Activated CD8-positive, alpha-beta T cell treated with anti-CD3 and anti-CD28 coated beads for 36 hours (primary cell): ENCODE results near the gene MRPL49. TPM values are rescaled to one million over a fixed set of nuclear protein-coding genes. Genes with fewer than 3 reads are reported as not detected.

Experiments used
- ATAC-seq: fragments of 200-7000 bp; cut with Tn5 transposase; one replicate; pipeline ENCODE4 v1.10.0; 2021; ENCODE audit warnings: mild to moderate bottlenecking, moderate library complexity
- CTCF ChIA-PET: fragments of 350-600 bp; sonication (Branson Sonifier 250); formaldehyde crosslinking; loops from one replicate; lab custom pipeline; 2021; ENCODE audit warnings: antibody characterized with exemption; lab: Charles Lee
- POLR2A ChIA-PET: fragments of 350-600 bp; sonication (Branson Sonifier 250); formaldehyde crosslinking; loops from one replicate; lab custom pipeline; 2021; ENCODE audit warnings: antibody characterized with exemption; lab: Charles Lee
- DNase-seq: peaks from one replicate; pipeline ENCODE4 v3.0.0-alpha.2; 2020
- H3K27ac Mint-ChIP-seq: one replicate; pipeline ENCODE4 v1.8.0; 2021; ENCODE audit warnings: mild to moderate bottlenecking, mixed read lengths
- H3K27me3 Mint-ChIP-seq: one replicate; pipeline ENCODE4 v1.8.0; 2021; ENCODE audit warnings: mixed read lengths
- H3K36me3 Mint-ChIP-seq: one replicate; pipeline ENCODE4 v1.8.0; 2021; ENCODE audit warnings: low read depth, mixed read lengths
- H3K4me1 Mint-ChIP-seq: one replicate; pipeline ENCODE4 v1.8.0; 2021; ENCODE audit warnings: low read depth, mixed read lengths
- H3K4me3 Mint-ChIP-seq: one replicate; pipeline ENCODE4 v1.8.0; 2021; ENCODE audit warnings: mild to moderate bottlenecking, moderate library complexity, mixed read lengths
- H3K9me3 Mint-ChIP-seq: one replicate; pipeline ENCODE4 v1.8.0; 2021; ENCODE audit warnings: mixed read lengths
- intact Hi-C: fragments of 100-400 bp; cut with micrococcal nuclease; formaldehyde crosslinking; loops from one replicate; pipeline ENCODE4 v1.10.0; 2022
- total RNA-seq, 2 experiments: library from RNA; stranded (reverse); gene quantifications; one replicate each; pipeline ENCODE4 v1.2.3, GENCODE V29; 2021
- TF ChIP-seq, protein P1 (sequence below): fragments of 200-600 bp; IDR thresholded peaks from one replicate; pipeline ENCODE4 v1.8.0; 2022; ENCODE audit warnings: antibody characterized with exemption, mild to moderate bottlenecking

MRPL49 gene
- total RNA-seq, 2 experiments from 2014 or later = 48.7 to 53.4 TPM

DNA sequence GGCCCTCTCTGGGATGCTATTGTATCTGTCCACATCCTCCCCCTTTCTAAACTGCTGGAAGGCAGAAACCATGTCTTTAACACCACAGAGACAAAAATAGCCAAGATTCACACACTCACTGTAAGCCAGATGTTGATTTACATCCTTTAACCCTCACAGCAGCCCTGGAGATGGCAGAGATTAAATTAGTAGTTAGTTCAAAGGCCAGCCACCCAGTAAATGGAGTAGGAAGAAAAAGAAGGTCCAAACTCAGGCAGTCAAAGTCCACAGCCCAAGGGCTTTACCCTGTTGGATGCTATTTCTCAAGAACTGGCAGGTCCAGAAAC, 2.5 kb upstream of the MRPL49 start:
- TF ChIP-seq, protein P1, sequence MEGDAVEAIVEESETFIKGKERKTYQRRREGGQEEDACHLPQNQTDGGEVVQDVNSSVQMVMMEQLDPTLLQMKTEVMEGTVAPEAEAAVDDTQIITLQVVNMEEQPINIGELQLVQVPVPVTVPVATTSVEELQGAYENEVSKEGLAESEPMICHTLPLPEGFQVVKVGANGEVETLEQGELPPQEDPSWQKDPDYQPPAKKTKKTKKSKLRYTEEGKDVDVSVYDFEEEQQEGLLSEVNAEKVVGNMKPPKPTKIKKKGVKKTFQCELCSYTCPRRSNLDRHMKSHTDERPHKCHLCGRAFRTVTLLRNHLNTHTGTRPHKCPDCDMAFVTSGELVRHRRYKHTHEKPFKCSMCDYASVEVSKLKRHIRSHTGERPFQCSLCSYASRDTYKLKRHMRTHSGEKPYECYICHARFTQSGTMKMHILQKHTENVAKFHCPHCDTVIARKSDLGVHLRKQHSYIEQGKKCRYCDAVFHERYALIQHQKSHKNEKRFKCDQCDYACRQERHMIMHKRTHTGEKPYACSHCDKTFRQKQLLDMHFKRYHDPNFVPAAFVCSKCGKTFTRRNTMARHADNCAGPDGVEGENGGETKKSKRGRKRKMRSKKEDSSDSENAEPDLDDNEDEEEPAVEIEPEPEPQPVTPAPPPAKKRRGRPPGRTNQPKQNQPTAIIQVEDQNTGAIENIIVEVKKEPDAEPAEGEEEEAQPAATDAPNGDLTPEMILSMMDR = no peak
- intact Hi-C loops = loop anchor here (10.0 kb wide), 1 partner anchor 105 kb away; the partner anchor contains the start of gene ARL2
- POLR2A ChIA-PET = interaction anchor here (0.5 to 16.2 kb wide), 7 partner anchors 10 to 380 kb away, joined by 3 to 294 read pairs (median 6); partner anchors contain the start of genes MALAT1, SYVN1 and VPS51
- Mint-ChIP-seq H3K27me3 (no peaks in the 10 kb centered on the region), H3K4me3 (peak overlapping the region; percentile 100), H3K9me3 (no peaks in the 10 kb centered on the region), H3K4me1 (peaks cover 55% of the 10 kb centered on the region), H3K27ac (peak overlapping the region; percentile 99), H3K36me3 (peaks cover 65% of the 10 kb centered on the region)
- ATAC-seq (no peak), DNase-seq (no peak)
- CTCF ChIA-PET = interaction anchor here (1.1 to 3.4 kb wide), 3 partner anchors 12 to 271 kb away, joined by 3 to 17 read pairs (median 4); partner anchors contain the start of gene SYVN1

DNA sequence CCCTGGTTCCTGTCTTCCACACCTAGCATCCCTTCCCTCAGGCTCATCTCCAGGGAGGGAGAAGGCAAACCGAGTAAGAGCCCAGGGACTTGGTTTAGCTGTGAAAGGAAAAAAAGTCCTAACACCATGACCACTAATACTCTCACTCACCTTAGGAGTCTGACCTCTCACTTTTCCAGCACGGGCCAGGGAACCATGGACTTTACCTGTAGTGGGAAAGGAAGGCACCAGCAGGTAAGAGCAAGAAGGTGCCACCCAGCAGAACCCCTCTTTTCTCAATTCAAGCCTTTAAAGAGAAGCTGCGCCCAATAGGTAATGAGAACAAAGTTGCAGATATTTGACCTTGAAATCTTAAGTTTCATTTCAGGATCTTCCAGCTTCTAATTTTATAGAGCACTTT, 1.3 kb upstream of the MRPL49 start:
- Mint-ChIP-seq H3K9me3 (no peaks in the 10 kb centered on the region), H3K4me1 (peaks cover 48% of the 10 kb centered on the region), H3K4me3 (peak overlapping the region; percentile 100), H3K27ac (peak overlapping the region; percentile 99), H3K27me3 (no peaks in the 10 kb centered on the region), H3K36me3 (peaks cover 63% of the 10 kb centered on the region)
- ChIA-PET POLR2A (interaction anchor here (1.3 to 16.2 kb wide), 10 partner anchors 8 to 379 kb away, joined by 4 to 294 read pairs (median 8); partner anchors contain the start of genes ARL2, MALAT1, POLA2 and SYVN1), CTCF (interaction anchor here (0.9 to 2.3 kb wide), 9 partner anchors 9 to 191 kb away, joined by 3 to 29 read pairs (median 6); partner anchors contain the start of genes SYVN1 and TM7SF2)
- DNase-seq = no peak
- no peak for ATAC-seq
- TF ChIP-seq, protein P1 = no peak
- intact Hi-C loops = no loop called here

DNA sequence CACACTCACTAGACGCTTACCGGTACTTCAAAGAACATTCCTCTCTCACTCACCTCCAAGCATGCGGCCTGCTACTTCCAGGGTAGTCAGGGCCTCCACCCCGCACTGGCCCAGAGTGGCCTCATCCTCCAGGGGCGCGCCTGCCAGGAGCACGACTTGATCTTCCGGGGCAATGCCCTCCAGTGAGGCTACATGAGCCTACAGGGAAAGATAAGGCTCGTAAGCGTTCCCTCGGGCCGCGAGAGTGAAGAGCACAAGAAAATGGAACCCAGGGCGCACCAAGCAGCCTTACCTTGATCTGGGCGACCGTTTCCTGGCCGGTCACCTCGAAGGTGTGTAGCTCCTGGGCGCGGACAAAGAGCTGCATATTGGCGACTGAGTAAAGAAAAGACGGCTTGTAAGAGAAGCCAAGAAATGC, 665 bp upstream of the MRPL49 start:
- intact Hi-C loops = no loop called here
- ATAC-seq = no peak
- ChIA-PET POLR2A (interaction anchor here (0.9 to 16.2 kb wide), 15 partner anchors 9 to 378 kb away, joined by 3 to 294 read pairs (median 4); partner anchors contain the start of genes ARL2, MALAT1, POLA2 and SYVN1), CTCF (interaction anchor here (0.9 to 2.3 kb wide), 15 partner anchors 8 to 262 kb away, joined by 3 to 29 read pairs (median 4); partner anchors contain the start of genes CAPN1, POLA2, SYVN1 and TM7SF2)
- H3K27me3 Mint-ChIP-seq = no peaks in the 10 kb centered on the region
- TF ChIP-seq, protein P1 = no peak
- peaks cover 44% of the 10 kb centered on the region for H3K4me1 Mint-ChIP-seq
- H3K36me3 Mint-ChIP-seq = peaks cover 60% of the 10 kb centered on the region
- H3K27ac Mint-ChIP-seq = peak overlapping the region; percentile 99
- H3K4me3 Mint-ChIP-seq = peak overlapping the region; percentile 100
- H3K9me3 Mint-ChIP-seq = no peaks in the 10 kb centered on the region
- DNase-seq = peak; percentile 49

DNA sequence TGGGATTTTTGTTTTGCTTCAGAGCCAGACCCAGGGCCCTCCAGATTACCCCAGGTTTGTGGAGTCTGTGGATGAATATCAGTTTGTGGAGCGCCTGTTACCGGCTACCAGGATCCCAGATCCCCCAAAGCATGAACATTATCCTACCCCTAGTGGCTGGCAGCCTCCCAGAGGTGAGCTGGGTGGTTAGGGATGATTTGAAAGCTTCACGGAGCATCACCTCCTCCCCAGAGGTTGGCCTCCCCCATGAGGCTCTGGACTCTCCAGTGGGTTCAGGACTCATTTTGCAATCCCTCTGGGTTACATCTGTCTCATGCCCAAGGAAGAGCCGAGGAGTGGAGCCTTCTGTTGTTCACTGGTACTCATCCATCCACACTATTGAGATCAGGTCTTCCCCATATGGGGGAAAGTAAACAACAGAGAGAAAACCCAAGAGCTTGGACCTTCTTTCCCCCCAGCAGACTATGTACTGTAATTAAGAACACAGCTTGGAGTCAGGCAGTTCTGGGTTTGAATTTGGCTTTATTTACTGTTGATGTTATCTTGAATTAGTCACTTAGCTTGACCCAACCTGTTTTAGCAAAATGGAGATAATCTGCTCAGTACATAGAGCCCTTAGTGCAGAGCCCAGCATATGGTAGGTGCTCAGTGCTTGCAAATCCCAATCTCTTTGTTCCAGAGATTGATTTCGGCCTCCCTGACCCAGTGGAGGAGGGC, 2.5 kb downstream of the MRPL49 start:
- TF ChIP-seq, protein P1 = no peak
- peak overlapping the region; percentile 57 for H3K4me3 Mint-ChIP-seq
- intact Hi-C loops = no loop called here
- H3K4me1 Mint-ChIP-seq = peaks cover 33% of the 10 kb centered on the region
- H3K36me3 Mint-ChIP-seq = peaks cover 47% of the 10 kb centered on the region
- H3K27me3 Mint-ChIP-seq = no peaks in the 10 kb centered on the region
- ATAC-seq = no peak
- CTCF ChIA-PET = interaction anchor here (1.3 to 1.7 kb wide), 2 partner anchors 11 to 14 kb away, joined by 5 to 6 read pairs; no protein-coding TSS in a partner anchor
- POLR2A ChIA-PET = interaction anchor here (1.0 to 1.7 kb wide), 2 partner anchors 10 to 298 kb away, joined by 3 to 16 read pairs; partner anchors contain the start of genes NEAT1 and SYVN1
- H3K27ac Mint-ChIP-seq = peak overlapping the region; percentile 72
- no peaks in the 10 kb centered on the region for H3K9me3 Mint-ChIP-seq
- DNase-seq = no peak
